NCI-H748 (cell line): ENCODE data around the gene TNRC6C.
"Not testable (repeated sequence)": the region's sequence is repeated elsewhere in the genome, so short reads cannot be mapped to it uniquely, and the experiment has no call there.

Source experiments
- DNase-seq: peaks from one replicate; lab custom pipeline; 2025; ENCODE audit not compliant: unreplicated experiment; lab: John Stamatoyannopoulos, UW

The TNRC6C gene

GRCh38 chr17:77961741-77962140, 3.2 kb downstream of the TNRC6C start:
- no peak for DNase-seq

GRCh38 chr17:77962348-77962747, 3.8 kb downstream of the TNRC6C start:
- DNase-seq: no peak

GRCh38 chr17:77963441-77963840, 4.9 kb downstream of the TNRC6C start:
- DNase-seq: no peak

- DNase-seq: no peak
These were observed 6.8 kb downstream of the TNRC6C start for GRCh38 chr17:77965352-77965751.

- no peak for DNase-seq
These were observed 8.0 kb downstream of the TNRC6C start for GRCh38 chr17:77966476-77966875.

GRCh38 chr17:77968788-77969187, 10.3 kb downstream of the TNRC6C start:
- no peak for DNase-seq

- DNase-seq: not testable (repeated sequence)
These were observed 13.8 kb downstream of the TNRC6C start for GRCh38 chr17:77972271-77972670.

GRCh38 chr17:77973953-77974352, 15.4 kb downstream of the TNRC6C start:
- DNase-seq: no peak

GRCh38 chr17:77974396-77974795, 15.9 kb downstream of the TNRC6C start:
- no peak for DNase-seq

GRCh38 chr17:77982430-77982829, 23.9 kb downstream of the TNRC6C start:
- DNase-seq: not testable (repeated sequence)

- no peak for DNase-seq
These were observed 31.8 kb downstream of the TNRC6C start for GRCh38 chr17:77990301-77990700.

GRCh38 chr17:77993735-77994134, 35.2 kb downstream of the TNRC6C start:
- DNase-seq: not testable (repeated sequence)

GRCh38 chr17:77995146-77995852, 36.8 kb downstream of the TNRC6C start:
- no peak for DNase-seq

GRCh38 chr17:77996256-77996655, 37.8 kb downstream of the TNRC6C start:
- DNase-seq: no peak

GRCh38 chr17:77999413-78000173, 41.1 kb downstream of the TNRC6C start:
- DNase-seq: no peak

GRCh38 chr17:78000341-78000740, 41.8 kb downstream of the TNRC6C start:
- DNase-seq: no peak

GRCh38 chr17:78001182-78001581, 42.7 kb downstream of the TNRC6C start:
- DNase-seq: no peak

- DNase-seq: no peak
These were observed 43.1 kb downstream of the TNRC6C start for GRCh38 chr17:78001612-78002011.

- DNase-seq: no peak
These were observed 43.7 kb downstream of the TNRC6C start for GRCh38 chr17:78002166-78002565.

- DNase-seq: no peak
These were observed 47.1 kb downstream of the TNRC6C start for GRCh38 chr17:78005452-78006171.

- DNase-seq: no peak
These were observed 47.8 kb downstream of the TNRC6C start for GRCh38 chr17:78006338-78006737.

- no peak for DNase-seq
These were observed 49.1 kb downstream of the TNRC6C start for GRCh38 chr17:78007647-78008046.
